Brain microvascular endothelial cell (primary cell): ENCODE data around the gene SYNGR1.

Experiments
- DNase-seq: peaks from one replicate; pipeline ENCODE4 v3.0.0-alpha.2; 2020
- H3K27ac ChIP-seq: fragments of 250-450 bp; sonication (Bioruptor Pico); 2 replicates; pipeline ENCODE4 v1.5.1; 2020; ENCODE audit warnings: mild to moderate bottlenecking, moderate library complexity
- H3K27me3 ChIP-seq: fragments of 250-450 bp; sonication (Bioruptor Pico); replicated peaks from 2 replicates; pipeline ENCODE4 v1.5.1; 2020; ENCODE audit warnings: mild to moderate bottlenecking
- H3K36me3 ChIP-seq: fragments of 250-450 bp; sonication (Bioruptor Pico); replicated peaks from 2 replicates; pipeline ENCODE4 v1.5.1; 2020; ENCODE audit warnings: mild to moderate bottlenecking
- H3K4me3 ChIP-seq: 2 replicates; pipeline ENCODE4 v1.5.1; 2011; ENCODE audit warnings: low read depth, mild to moderate bottlenecking, control low read depth, low read length, moderate library complexity
- CTCF ChIP-seq: IDR thresholded peaks from 2 replicates; pipeline ENCODE4 v1.5.1; 2011; ENCODE audit warnings: low read depth, mild to moderate bottlenecking, moderate library complexity, low read length, control low read depth, inconsistent platforms; ENCODE audit errors: missing control alignments
- in situ Hi-C: cut with HindIII; loops from 2 replicates; pipeline ENCODE4 v1.10.0; 2017; ENCODE audit warnings: low sequenced_read_pairs, low pct_ligation_motif_present

Gene SYNGR1

GRCh38 chr22:39363751-39364515 lies 14.1 kb downstream of the SYNGR1 start:
- no peak for TF ChIP-seq CTCF
- in situ Hi-C loops: no loop called here
- Histone ChIP-seq H3K36me3 (no peaks in the 10 kb centered on the region), H3K27ac (no peak overlapping the region), H3K27me3 (no peaks in the 10 kb centered on the region), H3K4me3 (no peak overlapping the region)
- DNase-seq: no peak

DNA sequence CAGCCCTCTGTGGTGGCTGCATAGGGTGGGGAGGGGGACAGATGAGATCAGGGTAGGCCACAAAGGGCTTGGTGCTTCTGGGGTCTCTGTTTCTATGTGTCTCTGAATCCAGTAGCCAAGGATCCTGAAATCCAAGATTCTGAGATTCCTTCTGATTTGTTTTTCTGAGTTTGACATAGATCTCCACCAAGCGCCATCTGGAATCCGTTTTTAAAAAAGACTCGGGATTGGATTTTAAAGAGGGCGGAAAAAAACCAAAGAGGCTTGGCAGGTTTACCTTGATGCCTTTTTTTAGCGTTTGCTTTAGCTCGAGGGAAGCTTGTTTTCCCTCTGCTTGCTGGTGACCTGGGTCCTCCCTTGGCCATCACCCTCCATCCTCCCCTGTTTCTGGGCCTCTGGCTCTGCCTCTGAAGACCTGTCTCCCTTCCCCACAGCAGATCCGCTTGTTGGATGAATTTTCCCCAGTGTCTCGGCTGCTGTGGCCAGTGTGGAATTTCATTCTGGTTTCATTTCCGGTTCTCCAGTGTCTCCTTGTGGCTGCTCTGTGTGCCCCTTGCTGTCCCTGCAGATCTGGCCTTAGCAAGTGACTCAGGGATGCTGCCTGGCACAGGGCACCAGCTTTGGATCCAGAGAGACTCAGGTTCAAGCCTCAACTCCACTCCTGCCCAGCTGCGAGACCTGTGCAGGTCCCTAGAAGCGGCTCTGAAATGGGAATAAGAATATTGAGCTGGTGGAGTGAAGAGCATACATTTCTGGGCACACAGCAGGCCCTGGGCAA lies 15.1 kb downstream of the SYNGR1 start:
- Histone ChIP-seq H3K36me3 (no peaks in the 10 kb centered on the region), H3K4me3 (no peak overlapping the region), H3K27ac (no peak overlapping the region), H3K27me3 (no peaks in the 10 kb centered on the region)
- no peak for DNase-seq
- no peak for TF ChIP-seq CTCF
- in situ Hi-C loops: no loop called here

DNA sequence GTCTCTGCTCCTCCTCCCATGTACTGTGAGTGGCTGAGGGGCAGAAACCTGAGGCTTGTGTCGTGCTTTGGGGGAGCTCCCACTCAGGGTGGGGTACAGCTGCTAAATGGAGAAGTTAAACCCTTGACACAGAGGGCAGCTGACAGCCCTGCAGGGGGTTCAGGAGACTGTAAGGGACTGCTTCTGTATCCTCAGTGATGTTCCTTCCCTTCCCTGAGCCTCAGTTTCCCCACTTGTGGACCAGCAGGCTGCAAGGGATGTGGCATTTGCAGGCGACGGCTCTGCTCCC lies 15.6 kb downstream of the SYNGR1 start:
- H3K27me3 ChIP-seq: no peaks in the 10 kb centered on the region
- TF ChIP-seq CTCF: no peak
- H3K36me3 ChIP-seq: no peaks in the 10 kb centered on the region
- H3K27ac ChIP-seq: no peak overlapping the region
- in situ Hi-C loops: no loop called here
- H3K4me3 ChIP-seq: no peak overlapping the region
- DNase-seq: no peak

DNA sequence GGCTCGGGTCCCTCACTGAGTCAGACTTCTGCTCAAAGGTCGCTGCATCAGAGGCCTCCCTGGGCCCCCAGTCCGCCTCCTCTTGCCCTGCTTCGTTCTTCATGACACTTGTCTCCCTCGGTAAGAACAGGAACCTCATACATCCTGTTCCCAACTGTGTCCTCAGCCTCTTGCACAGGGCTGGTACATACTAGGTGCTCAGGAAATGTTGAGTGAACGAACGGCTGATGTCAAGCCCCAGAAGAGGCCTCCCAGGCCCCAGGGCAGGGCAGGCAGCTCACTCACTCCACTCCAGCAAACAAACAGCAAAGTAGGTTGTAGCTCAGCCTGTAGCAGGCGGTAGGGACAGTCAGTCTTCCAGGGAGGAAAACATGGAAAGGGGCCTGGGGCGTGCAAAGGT lies 17.2 kb downstream of the SYNGR1 start:
- no peaks in the 10 kb centered on the region for H3K27me3 ChIP-seq
- H3K4me3 ChIP-seq: no peak overlapping the region
- in situ Hi-C loops: no loop called here
- no peak for TF ChIP-seq CTCF
- DNase-seq: no peak
- H3K27ac ChIP-seq: no peak overlapping the region
- no peaks in the 10 kb centered on the region for H3K36me3 ChIP-seq

DNA sequence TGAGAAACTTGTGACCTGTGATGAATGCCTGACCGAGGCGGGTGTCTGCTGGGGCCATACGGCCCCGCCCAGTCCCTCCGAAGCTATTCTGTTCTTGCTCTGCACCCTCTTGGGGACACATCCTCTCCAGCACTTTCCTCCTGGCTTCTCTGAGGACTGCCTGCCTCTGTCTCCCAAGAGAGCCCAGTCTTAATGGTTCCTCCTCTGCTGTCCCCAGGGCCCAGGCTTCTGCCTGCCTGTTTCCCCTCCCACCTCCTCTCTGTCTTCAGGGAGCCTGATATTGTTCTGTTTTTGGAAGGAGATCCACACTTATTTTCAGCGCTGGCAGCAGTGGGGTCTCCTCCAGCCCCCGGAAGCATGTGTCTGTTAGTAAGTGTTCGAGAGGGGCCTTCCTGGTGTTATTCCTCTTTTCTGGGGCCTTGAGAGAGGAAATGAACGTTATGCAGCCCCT lies 18.7 kb downstream of the SYNGR1 start:
- DNase-seq: no peak
- TF ChIP-seq CTCF: no peak
- no peaks in the 10 kb centered on the region for H3K27me3 ChIP-seq
- in situ Hi-C loops: no loop called here
- no peak overlapping the region for H3K4me3 ChIP-seq
- H3K27ac ChIP-seq: no peak overlapping the region
- H3K36me3 ChIP-seq: no peaks in the 10 kb centered on the region

- Histone ChIP-seq H3K27ac (no peak overlapping the region), H3K27me3 (no peaks in the 10 kb centered on the region), H3K36me3 (no peaks in the 10 kb centered on the region), H3K4me3 (no peak overlapping the region)
- no peak for TF ChIP-seq CTCF
- in situ Hi-C loops: no loop called here
- DNase-seq: no peak
These were observed 19.4 kb downstream of the SYNGR1 start for GRCh38 chr22:39369186-39369585.
